Raji (cell line): ENCODE measurements around the gene KRT82.

Experiments used
- POLR2A ChIP-seq: IDR thresholded peaks from 2 replicates; pipeline ENCODE4 v1.6.1; 2011; ENCODE audit warnings: low read depth, low read length, control low read depth; ENCODE audit not compliant: insufficient read depth

Gene KRT82

GRCh38 chr12:52405922-52406385, at the start of gene KRT82:
Gene KRT82, minus strand, starts transcription at chr12:52406335. Its CDS starts 58 bp downstream, at chr12:52406277.
- TF ChIP-seq POLR2A: no peak

DNA sequence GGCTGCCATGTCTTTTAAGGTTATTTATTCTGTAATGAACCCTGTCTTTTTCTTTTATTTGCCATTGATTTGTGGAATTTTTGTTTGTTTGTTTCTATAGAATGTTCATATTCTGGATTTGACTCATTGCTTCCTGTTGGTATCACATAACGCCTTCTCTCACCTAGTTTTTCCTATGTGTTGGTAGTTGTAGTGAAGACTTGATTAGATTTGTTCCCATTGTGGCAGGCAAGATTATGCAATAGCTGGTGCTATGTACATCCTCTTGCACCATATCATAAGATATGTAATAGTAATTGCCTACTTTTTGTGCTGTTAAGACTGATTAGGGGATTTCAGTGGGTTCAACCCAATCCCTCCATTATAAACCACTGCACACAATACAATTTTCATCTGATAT, 49.7 kb upstream of the KRT82 start:
- TF ChIP-seq POLR2A: no peak

DNA sequence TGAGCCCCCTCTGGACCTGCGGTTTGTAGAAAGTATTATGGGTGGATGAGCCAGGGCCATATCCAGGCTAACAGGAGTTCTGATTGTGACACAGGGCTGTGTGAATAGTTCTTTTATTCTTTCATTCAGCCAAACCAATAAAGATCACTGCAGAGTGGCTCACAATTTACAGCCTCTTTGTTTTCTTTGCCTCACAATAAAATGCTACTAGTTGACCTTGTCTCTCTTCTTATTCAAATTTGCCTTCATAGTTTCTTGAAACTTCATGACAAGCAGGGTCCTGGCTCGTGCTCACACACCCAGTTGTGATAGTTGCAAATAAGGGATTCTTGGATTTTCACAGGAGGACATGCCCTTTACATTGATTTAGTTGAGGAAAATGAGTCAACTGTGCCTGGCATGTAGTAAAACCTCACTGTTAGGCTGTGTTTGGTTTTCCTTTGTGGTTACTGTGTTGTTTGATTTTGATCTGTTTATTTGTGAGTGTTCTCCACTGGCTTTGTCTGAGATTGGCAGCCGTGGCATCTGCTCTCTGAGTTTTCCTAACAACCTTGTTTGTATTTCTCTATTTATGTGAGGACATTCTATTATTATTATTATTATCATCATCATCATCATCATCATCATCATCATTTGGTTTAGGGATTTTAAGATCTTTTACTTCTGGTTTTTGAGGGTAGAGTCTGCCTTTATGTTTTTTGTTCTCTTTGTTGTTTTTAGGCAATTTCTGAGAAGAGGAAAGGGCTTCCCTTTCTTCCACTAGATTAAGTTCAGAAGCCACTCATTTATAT, 48.5 kb upstream of the KRT82 start:
- TF ChIP-seq POLR2A: no peak

GRCh38 chr12:52452101-52452500, 46.0 kb upstream of the KRT82 start, which contains the start of gene KRT6B:
Gene KRT6B, minus strand, starts transcription at chr12:52452146. Its CDS starts 68 bp downstream, at chr12:52452078.
- TF ChIP-seq POLR2A: no peak

DNA sequence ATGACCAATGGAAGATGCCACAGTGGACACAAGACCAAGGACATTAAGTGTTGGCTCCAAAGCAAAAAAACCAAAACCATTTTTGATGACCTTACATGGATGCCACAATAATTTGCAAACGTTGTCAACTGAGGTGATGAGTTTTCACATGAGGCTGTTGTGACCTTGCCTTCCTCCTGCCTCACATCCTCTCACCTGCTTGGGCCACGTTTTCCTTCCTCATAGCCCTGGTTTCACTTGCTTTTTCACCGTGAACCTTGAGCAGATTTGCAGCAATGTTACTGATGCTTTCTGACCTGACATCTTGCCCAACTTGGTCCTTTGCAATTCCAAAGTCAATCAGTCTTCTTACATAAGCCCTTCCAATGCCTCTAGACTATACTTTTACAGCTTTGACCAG, 42.1 kb upstream of the KRT82 start:
- no peak for TF ChIP-seq POLR2A

GRCh38 chr12:52446367-52447045, 40.4 kb upstream of the KRT82 start:
- no peak for TF ChIP-seq POLR2A

DNA sequence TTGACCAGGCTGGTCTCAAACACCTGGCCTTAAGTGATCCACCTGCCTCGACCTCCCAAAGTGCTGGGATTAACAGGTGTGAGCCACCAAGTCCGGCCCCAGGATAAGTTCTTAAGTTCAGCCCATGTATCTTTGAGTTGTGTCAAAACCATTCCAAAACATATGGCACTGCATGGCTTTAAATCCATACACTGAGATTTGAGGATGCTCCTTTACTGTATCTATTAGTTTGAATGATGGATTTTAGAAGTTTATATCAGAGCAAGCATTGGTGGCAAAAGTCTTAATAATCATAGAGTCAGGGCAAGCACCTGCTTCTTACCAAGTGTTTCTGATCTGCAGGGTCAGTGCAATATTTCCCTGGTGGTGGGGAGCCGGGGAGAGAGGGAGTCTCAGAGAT, 39.7 kb upstream of the KRT82 start:
- no peak for TF ChIP-seq POLR2A

- no peak for TF ChIP-seq POLR2A
Measured at GRCh38 chr12:52444647-52445595, 38.8 kb upstream of the KRT82 start.

- TF ChIP-seq POLR2A: no peak
Measured at GRCh38 chr12:52443966-52444365, 37.8 kb upstream of the KRT82 start.

GRCh38 chr12:52442600-52443061, 36.5 kb upstream of the KRT82 start:
- no peak for TF ChIP-seq POLR2A

DNA sequence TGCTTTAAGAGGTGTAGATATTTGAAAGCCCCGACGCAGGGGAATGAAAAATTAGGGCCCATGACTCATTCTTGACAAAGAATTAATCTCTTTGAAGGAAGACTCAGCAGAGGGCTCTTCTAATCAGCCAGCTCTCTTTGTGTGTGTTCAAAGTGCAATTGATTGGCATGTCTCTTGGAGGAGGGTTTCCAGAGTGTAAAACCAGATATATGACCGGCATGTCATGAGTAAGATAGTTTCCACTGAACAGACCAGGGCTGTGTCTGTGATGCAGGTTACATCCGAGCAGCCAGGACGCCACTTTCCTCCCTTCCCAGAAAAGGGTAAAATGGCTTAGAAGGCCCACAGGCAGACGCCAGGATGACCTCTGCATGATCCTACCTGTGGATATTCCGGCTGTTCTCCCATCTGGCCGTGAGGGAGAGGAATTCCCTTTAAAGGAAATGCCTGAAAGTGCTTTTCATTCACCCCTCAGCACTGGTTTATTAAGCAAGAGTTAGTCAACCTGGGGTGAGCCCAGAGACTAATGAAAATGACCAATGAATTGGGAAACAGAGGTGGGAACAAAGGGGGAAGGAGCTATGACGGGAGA, 35.3 kb upstream of the KRT82 start:
- TF ChIP-seq POLR2A: no peak

- TF ChIP-seq POLR2A: no peak
Measured at GRCh38 chr12:52440821-52441319, 34.7 kb upstream of the KRT82 start.

DNA sequence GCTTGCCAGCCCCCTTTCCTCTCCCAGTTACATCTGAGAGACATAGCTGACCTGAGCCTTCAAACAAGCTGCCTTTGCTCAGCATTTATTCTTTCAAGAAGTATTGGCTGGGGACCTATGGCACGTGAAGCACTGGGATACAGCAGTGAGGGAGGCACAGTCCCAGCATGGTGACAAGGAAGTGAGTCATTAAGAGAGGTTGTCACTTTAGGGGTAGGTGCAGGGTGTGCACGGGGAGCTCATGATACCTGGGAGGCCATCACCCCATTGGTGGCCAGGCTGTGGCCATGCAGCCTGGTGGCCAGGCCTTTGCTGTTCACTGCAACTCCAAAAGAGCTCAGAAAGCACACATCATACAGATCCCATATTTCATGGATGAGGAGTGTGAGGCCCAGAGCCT, 33.7 kb upstream of the KRT82 start:
- TF ChIP-seq POLR2A: no peak

DNA sequence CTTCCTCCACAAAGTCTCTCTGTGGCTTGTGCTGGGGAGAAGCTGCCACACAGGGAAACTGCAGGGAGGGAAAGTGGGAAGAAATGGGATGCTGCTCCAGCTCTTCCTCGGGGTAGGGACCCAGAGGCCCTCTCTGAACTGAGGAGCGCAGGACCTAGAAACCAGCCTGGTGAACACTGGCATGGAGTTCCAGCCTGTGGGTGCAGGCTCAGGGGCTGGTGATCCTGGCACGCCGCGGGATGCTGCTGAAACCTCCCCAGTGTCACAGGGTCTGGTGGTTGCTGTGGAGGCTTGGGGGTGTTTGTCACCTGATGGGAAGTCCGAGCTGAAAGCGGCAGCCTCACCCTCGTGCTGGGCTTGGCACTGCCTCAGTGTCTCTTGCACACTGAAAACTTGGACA, 33.3 kb upstream of the KRT82 start:
- no peak for TF ChIP-seq POLR2A
